HEK293T (cell line): ENCODE results near the gene MPPED1.

Experiments
- ARNT ChIP-seq: fragments of 450-650 bp; IDR thresholded peaks from 2 replicates; pipeline ENCODE4 v1.6.1; 2017; ENCODE audit warnings: mild to moderate bottlenecking
- CTBP1 ChIP-seq: fragments of 450-650 bp; IDR thresholded peaks from 2 replicates; pipeline ENCODE4 v1.6.1; 2016; ENCODE audit warnings: borderline replicate concordance
- FOXM1 ChIP-seq: fragments of 450-650 bp; IDR thresholded peaks from 2 replicates; pipeline ENCODE4 v1.6.1; 2017; ENCODE audit warnings: mild to moderate bottlenecking, borderline replicate concordance
- SP1 ChIP-seq: fragments of 450-650 bp; IDR thresholded peaks from 2 replicates; pipeline ENCODE4 v1.6.1; 2017
- SUZ12 ChIP-seq: fragments of 450-650 bp; IDR thresholded peaks from 2 replicates; pipeline ENCODE4 v1.6.1; 2016; ENCODE audit warnings: mild to moderate bottlenecking
- ZNF384 ChIP-seq: fragments of 450-650 bp; IDR thresholded peaks from 2 replicates; pipeline ENCODE4 v1.6.1; 2016

- TF ChIP-seq FOXM1 (no peak), SUZ12 (no peak), ARNT (no peak), ZNF384 (no peak), SP1 (no peak), CTBP1 (no peak)
These were observed 30.8 kb downstream of the MPPED1 start for GRCh38 chr22:43442386-43443151.
